MM.1S (cell line): ENCODE data around the gene ACAD11.

Source experiments
- DNase-seq: peaks from one replicate; pipeline ENCODE4 v3.0.0-alpha.2; 2015
- H2AFZ ChIP-seq: fragments of 300-600 bp; sonication (generic); 2 replicates; pipeline ENCODE4 v1.6.0; 2016; ENCODE audit warnings: antibody characterized with exemption, low read length
- H3F3A ChIP-seq: fragments of 300-600 bp; sonication (generic); 2 replicates; pipeline ENCODE4 v1.6.1; 2016; ENCODE audit warnings: mild to moderate bottlenecking, antibody characterized with exemption, low read length, moderate library complexity, mixed read lengths; ENCODE audit not compliant: insufficient read depth
- H3K27ac ChIP-seq: fragments of 300-600 bp; sonication (generic); 2 replicates; pipeline ENCODE4 v1.5.1; 2016; ENCODE audit warnings: mild to moderate bottlenecking, low read length
- H3K27me3 ChIP-seq: fragments of 300-600 bp; sonication (generic); replicated peaks from 2 replicates; pipeline ENCODE4 v1.6.0; 2016; ENCODE audit warnings: low read length; ENCODE audit not compliant: insufficient read depth
- H3K36me3 ChIP-seq: fragments of 300-600 bp; sonication (generic); replicated peaks from 2 replicates; pipeline ENCODE4 v1.6.1; 2016; ENCODE audit warnings: mild to moderate bottlenecking, low read length, mixed read lengths; ENCODE audit not compliant: insufficient read depth
- H3K4me1 ChIP-seq: fragments of 300-600 bp; sonication (generic); 2 replicates; pipeline ENCODE4 v1.6.1; 2016; ENCODE audit warnings: low read length, mixed read lengths
- H3K4me2 ChIP-seq: fragments of 300-600 bp; sonication (generic); 2 replicates; pipeline ENCODE4 v1.6.0; 2016; ENCODE audit warnings: low read depth, low read length
- H3K4me3 ChIP-seq: fragments of 300-600 bp; sonication (generic); 2 replicates; pipeline ENCODE4 v1.5.1; 2016; ENCODE audit warnings: low read length, mixed read lengths
- H3K79me2 ChIP-seq: fragments of 300-600 bp; sonication (generic); 2 replicates; pipeline ENCODE4 v1.6.1; 2016; ENCODE audit warnings: mixed run types, low read length, mixed read lengths
- H3K9ac ChIP-seq: fragments of 300-600 bp; sonication (generic); 2 replicates; pipeline ENCODE4 v1.6.1; 2016; ENCODE audit warnings: low read length, mixed read lengths
- H3K9me2 ChIP-seq: fragments of 300-600 bp; sonication (generic); replicated peaks from 2 replicates; pipeline ENCODE4 v1.6.1; 2016; ENCODE audit warnings: mild to moderate bottlenecking, low read length, mixed read lengths; ENCODE audit not compliant: insufficient read depth
- H3K9me3 ChIP-seq: fragments of 300-600 bp; sonication (generic); replicated peaks from 2 replicates; pipeline ENCODE4 v1.6.1; 2016; ENCODE audit warnings: mild to moderate bottlenecking, low read length, mixed read lengths; ENCODE audit not compliant: insufficient read depth
- H4K20me1 ChIP-seq: fragments of 300-600 bp; sonication (generic); 2 replicates; pipeline ENCODE4 v1.6.1; 2016; ENCODE audit warnings: mild to moderate bottlenecking, low read length, moderate library complexity, mixed read lengths; ENCODE audit not compliant: insufficient read depth
- CTCF ChIP-seq: fragments of 300-600 bp; sonication (generic); IDR thresholded peaks from 2 replicates; pipeline ENCODE4 v1.5.1; 2016; ENCODE audit warnings: antibody characterized with exemption, low read length, mixed read lengths
- EZH2 ChIP-seq: fragments of 300-600 bp; sonication (generic); optimal IDR thresholded peaks from 2 replicates; pipeline ENCODE3; 2017; ENCODE audit warnings: low read depth, mild to moderate bottlenecking, antibody characterized with exemption, low read length, mixed read lengths
- EZH2phosphoT487 ChIP-seq: fragments of 300-600 bp; sonication (generic); IDR thresholded peaks from 2 replicates; pipeline ENCODE4 v1.6.1; 2018; ENCODE audit warnings: antibody characterized with exemption, low read length

The ACAD11 gene

GRCh38 chr3:132537297-132537696 lies 122.3 kb downstream of the ACAD11 start:
- no peak for DNase-seq
- Histone ChIP-seq H3K4me2 (no peak overlapping the region), H3K9ac (no peak overlapping the region), H3K79me2 (peaks cover 4% of the 10 kb centered on the region; the same call in 1 of the 2 replicates), H3K9me3 (no peaks in the 10 kb centered on the region), H3K4me3 (no peak overlapping the region), H4K20me1 (no peaks in the 10 kb centered on the region), H3K27me3 (no peaks in the 10 kb centered on the region), H3K27ac (no peak overlapping the region), H3K4me1 (peaks cover 10% of the 10 kb centered on the region), H3F3A (no peaks in the 10 kb centered on the region), H3K36me3 (no peaks in the 10 kb centered on the region), H2AFZ (no peak overlapping the region), H3K9me2 (no peaks in the 10 kb centered on the region)
- TF ChIP-seq EZH2 (no peak), EZH2phosphoT487 (no peak), CTCF (peak; percentile 21)

GRCh38 chr3:132536442-132537153 lies 123.0 kb downstream of the ACAD11 start:
- no peaks in the 10 kb centered on the region for H3K36me3 ChIP-seq
- no peaks in the 10 kb centered on the region for H3K27me3 ChIP-seq
- no peak overlapping the region for H3K4me3 ChIP-seq
- peak overlapping the region; percentile 9; the same call in 1 of the 2 replicates for H3K9ac ChIP-seq
- no peak for TF ChIP-seq EZH2
- TF ChIP-seq EZH2phosphoT487, result no peak
- TF ChIP-seq CTCF, result no peak
- H3K9me2 ChIP-seq, result no peaks in the 10 kb centered on the region
- no peak overlapping the region for H3K27ac ChIP-seq
- no peaks in the 10 kb centered on the region for H3K9me3 ChIP-seq
- peak; percentile 39 for DNase-seq
- no peak overlapping the region for H3K4me2 ChIP-seq
- no peak overlapping the region for H2AFZ ChIP-seq
- no peaks in the 10 kb centered on the region for H4K20me1 ChIP-seq
- peaks cover 10% of the 10 kb centered on the region for H3K4me1 ChIP-seq
- peaks cover 4% of the 10 kb centered on the region; the same call in 1 of the 2 replicates for H3K79me2 ChIP-seq
- no peaks in the 10 kb centered on the region for H3F3A ChIP-seq

GRCh38 chr3:132535575-132536441 lies 123.8 kb downstream of the ACAD11 start:
- peaks cover 10% of the 10 kb centered on the region for H3K4me1 ChIP-seq
- no peaks in the 10 kb centered on the region for H3F3A ChIP-seq
- peaks cover 4% of the 10 kb centered on the region; the same call in 1 of the 2 replicates for H3K79me2 ChIP-seq
- no peak overlapping the region for H3K27ac ChIP-seq
- no peak overlapping the region for H2AFZ ChIP-seq
- no peaks in the 10 kb centered on the region for H3K9me3 ChIP-seq
- peak; percentile 80 for DNase-seq
- no peaks in the 10 kb centered on the region for H3K27me3 ChIP-seq
- H3K9me2 ChIP-seq, result no peaks in the 10 kb centered on the region
- H3K4me3 ChIP-seq, result no peak overlapping the region
- no peaks in the 10 kb centered on the region for H4K20me1 ChIP-seq
- no peak for TF ChIP-seq EZH2phosphoT487
- TF ChIP-seq CTCF, result peak; percentile 66
- H3K4me2 ChIP-seq, result no peak overlapping the region
- H3K36me3 ChIP-seq, result 0 out of 2 replicates have a peak, but pooled peaks cover 5% of the 10 kb centered on the region
- peak overlapping the region; percentile 9; the same call in 1 of the 2 replicates for H3K9ac ChIP-seq
